Kidney epithelial cell (primary cell): ENCODE measurements around the gene ABCG1. TPM values are rescaled to one million over a fixed set of nuclear protein-coding genes. Genes with fewer than 3 reads are reported as not detected.

Experiments used
- DNase-seq: peaks from one replicate; pipeline ENCODE4 v3.0.0-alpha.2; 2010; ENCODE audit warnings: low read depth
- H3K27me3 ChIP-seq: 2 replicates; pipeline ENCODE4 v1.6.0; 2011; ENCODE audit warnings: low read length; ENCODE audit not compliant: control insufficient read depth, insufficient read depth
- H3K36me3 ChIP-seq: 2 replicates; pipeline ENCODE4 v1.5.1; 2011; ENCODE audit warnings: low read length; ENCODE audit not compliant: control insufficient read depth, insufficient read depth
- H3K4me3 ChIP-seq: 2 replicates; pipeline ENCODE4 v1.5.1; 2011; ENCODE audit warnings: low read depth, mild to moderate bottlenecking, control low read depth, low read length
- total RNA-seq: library from RNA; depleted of rRNA; stranded (reverse); fragments of >200 nt; gene quantifications from 2 replicates; pipeline ENCODE4 v1.2.3, GENCODE V29; 2015
- TF ChIP-seq, protein P1 (sequence below): IDR thresholded peaks from 2 replicates; pipeline ENCODE4 v1.5.1; 2011; ENCODE audit warnings: mild to moderate bottlenecking, moderate library complexity, low read length, control low read depth, inconsistent platforms; ENCODE audit not compliant: insufficient read depth, poor library complexity, severe bottlenecking

Gene ABCG1
- total RNA-seq, 1 donor from 2014 or later, result 3.6 TPM

- Histone ChIP-seq H3K36me3 (no peaks in the 10 kb centered on the region), H3K4me3 (no peak overlapping the region), H3K27me3 (peaks cover 2% of the 10 kb centered on the region)
- DNase-seq, result no peak
- TF ChIP-seq, protein P1, sequence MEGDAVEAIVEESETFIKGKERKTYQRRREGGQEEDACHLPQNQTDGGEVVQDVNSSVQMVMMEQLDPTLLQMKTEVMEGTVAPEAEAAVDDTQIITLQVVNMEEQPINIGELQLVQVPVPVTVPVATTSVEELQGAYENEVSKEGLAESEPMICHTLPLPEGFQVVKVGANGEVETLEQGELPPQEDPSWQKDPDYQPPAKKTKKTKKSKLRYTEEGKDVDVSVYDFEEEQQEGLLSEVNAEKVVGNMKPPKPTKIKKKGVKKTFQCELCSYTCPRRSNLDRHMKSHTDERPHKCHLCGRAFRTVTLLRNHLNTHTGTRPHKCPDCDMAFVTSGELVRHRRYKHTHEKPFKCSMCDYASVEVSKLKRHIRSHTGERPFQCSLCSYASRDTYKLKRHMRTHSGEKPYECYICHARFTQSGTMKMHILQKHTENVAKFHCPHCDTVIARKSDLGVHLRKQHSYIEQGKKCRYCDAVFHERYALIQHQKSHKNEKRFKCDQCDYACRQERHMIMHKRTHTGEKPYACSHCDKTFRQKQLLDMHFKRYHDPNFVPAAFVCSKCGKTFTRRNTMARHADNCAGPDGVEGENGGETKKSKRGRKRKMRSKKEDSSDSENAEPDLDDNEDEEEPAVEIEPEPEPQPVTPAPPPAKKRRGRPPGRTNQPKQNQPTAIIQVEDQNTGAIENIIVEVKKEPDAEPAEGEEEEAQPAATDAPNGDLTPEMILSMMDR, result no peak
Measured at GRCh38 chr21:42195378-42196031, 23.4 kb upstream of the ABCG1 start.

GRCh38 chr21:42198929-42199867, 19.7 kb upstream of the ABCG1 start:
- H3K27me3 ChIP-seq, result peaks cover 2% of the 10 kb centered on the region

GRCh38 chr21:42199868-42200463, 19.0 kb upstream of the ABCG1 start:
- Histone ChIP-seq H3K36me3 (no peaks in the 10 kb centered on the region), H3K4me3 (no peak overlapping the region), H3K27me3 (peaks cover 2% of the 10 kb centered on the region)
- no peak for DNase-seq
- TF ChIP-seq, protein P1, result no peak

More at GRCh38 chr21:42198929-42199867, 19.7 kb upstream of the ABCG1 start:
- Histone ChIP-seq H3K36me3 (no peaks in the 10 kb centered on the region), H3K4me3 (no peak overlapping the region)
- TF ChIP-seq, protein P1, result no peak
- DNase-seq, result peak; percentile 44

DNA sequence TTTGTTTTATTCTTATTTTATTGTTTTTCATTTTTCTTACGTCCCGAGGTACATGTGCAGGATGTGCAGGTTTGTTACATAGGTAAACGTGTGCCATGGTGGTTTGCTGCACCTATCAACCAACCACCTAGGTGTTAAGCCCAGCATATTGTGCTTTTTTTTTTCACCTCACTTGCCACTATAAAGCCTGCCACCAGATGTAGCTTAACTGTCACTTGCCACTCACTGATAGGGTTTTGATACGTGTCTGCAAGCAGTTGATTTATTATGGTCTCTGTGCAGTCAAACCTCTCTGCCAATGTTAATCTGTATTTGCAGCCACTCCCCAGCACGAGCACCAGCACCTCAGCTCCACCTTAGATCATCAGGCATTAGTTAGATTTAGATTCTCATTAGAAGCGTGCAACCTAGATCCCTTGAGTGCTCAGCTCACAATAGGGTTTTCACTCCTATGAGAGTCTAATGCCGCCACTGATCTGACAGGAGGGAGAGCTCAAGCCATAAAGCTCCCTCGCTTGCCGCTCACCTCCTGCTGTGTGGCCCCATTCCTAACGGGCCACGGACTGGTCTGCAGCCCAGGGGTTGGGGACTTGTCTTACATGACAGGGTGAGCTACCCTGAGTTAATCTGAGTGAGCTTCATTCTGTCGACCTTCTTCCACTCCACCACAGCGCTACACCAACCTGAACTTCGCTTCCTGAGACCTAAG, 17.9 kb upstream of the ABCG1 start:
- no peak for DNase-seq
- Histone ChIP-seq H3K36me3 (no peaks in the 10 kb centered on the region), H3K27me3 (peaks cover 2% of the 10 kb centered on the region), H3K4me3 (no peak overlapping the region)
- TF ChIP-seq, protein P1, result no peak

GRCh38 chr21:42201615-42202161, 17.3 kb upstream of the ABCG1 start:
- Histone ChIP-seq H3K27me3 (peaks cover 2% of the 10 kb centered on the region), H3K36me3 (no peaks in the 10 kb centered on the region), H3K4me3 (no peak overlapping the region)
- DNase-seq, result no peak
- TF ChIP-seq, protein P1, result no peak
